B cell (primary cell): ENCODE measurements around the gene PDLIM5. TPM values are rescaled to one million over a fixed set of nuclear protein-coding genes. Genes with fewer than 3 reads are reported as not detected.
"Not testable (repeated sequence)": the region's sequence is repeated elsewhere in the genome, so short reads cannot be mapped to it uniquely, and the experiment has no call there.

Source experiments
- ATAC-seq: fragments of 200-7000 bp; cut with Tn5 transposase; one replicate; pipeline ENCODE4 v1.10.0; 2021; ENCODE audit warnings: low read depth, mild to moderate bottlenecking, moderate number of reproducible peaks, moderate library complexity
- CTCF ChIA-PET: fragments of 350-600 bp; sonication (Branson Sonifier 250); formaldehyde crosslinking; loops from one replicate; lab custom pipeline; 2021; ENCODE audit warnings: antibody characterized with exemption, inconsistent platforms; lab: Charles Lee
- POLR2A ChIA-PET: fragments of 350-600 bp; sonication (Branson Sonifier 250); formaldehyde crosslinking; loops from one replicate; lab custom pipeline; 2021; ENCODE audit warnings: antibody characterized with exemption; lab: Charles Lee
- DNase-seq: peaks from one replicate; pipeline ENCODE4 v3.0.0; 2013
- H2AFZ ChIP-seq: 2 replicates; pipeline ENCODE4 v1.6.1; 2012; ENCODE audit warnings: mild to moderate bottlenecking, low read depth, low read length; ENCODE audit not compliant: insufficient read depth, poor library complexity, severe bottlenecking
- H3K27ac ChIP-seq, 2 donors: 1 replicate in 1 of 2; 2 replicates in 1 of 2; pipeline ENCODE4 v1.5.1; 2012 to 2013; ENCODE audit warnings: low read length in 2 of 2, mild to moderate bottlenecking in 2 of 2, moderate library complexity in 1 of 2
- H3K27me3 ChIP-seq, 4 experiments: fragments of 200-600 bp in 1 of 4; sonication (generic) in 1 of 4; replicated peaks in 1 of 4; 1 replicate in 2 of 4; 2 replicates in 2 of 4; pipeline versions ENCODE4 v1.6.1 to v1.7.0; 2013 to 2016; ENCODE audit warnings: low read length in 3 of 4, mild to moderate bottlenecking in 2 of 4, mixed read lengths in 1 of 4, moderate library complexity in 1 of 4; ENCODE audit not compliant: insufficient read depth in 4 of 4, control insufficient read depth in 3 of 4; ENCODE audit errors: control extremely low read depth in 1 of 4
- H3K36me3 ChIP-seq, 2 experiments: replicated peaks in 1 of 2; 1 replicate in 1 of 2; 2 replicates in 1 of 2; pipeline versions ENCODE4 v1.6.1 to v1.7.1; 2013; ENCODE audit warnings: low read length in 1 of 2; ENCODE audit not compliant: insufficient read depth in 2 of 2, control insufficient read depth in 1 of 2; ENCODE audit errors: control extremely low read depth in 1 of 2, extremely low read depth in 1 of 2
- H3K4me1 ChIP-seq, 2 donors: fragments of 200-600 bp in 1 of 2; sonication (generic) in 1 of 2; 1 replicate in 1 of 2; 2 replicates in 1 of 2; pipeline versions ENCODE4 v1.5.1 to v1.6.1; 2013 to 2017; ENCODE audit warnings: low read length in 2 of 2; ENCODE audit not compliant: control insufficient read depth in 2 of 2, insufficient read depth in 2 of 2
- H3K4me2 ChIP-seq: replicated peaks from 2 replicates; pipeline ENCODE3; 2012; ENCODE audit warnings: mild to moderate bottlenecking, low read depth, low read length; ENCODE audit not compliant: poor library complexity, severe bottlenecking
- H3K4me3 ChIP-seq, 5 experiments: fragments of 200-600 bp in 1 of 5; sonication (generic) in 1 of 5; 1 replicate in 3 of 5; 2 replicates in 2 of 5; pipeline versions ENCODE4 v1.5.1 to v1.7.0; 2011 to 2016; ENCODE audit warnings: low read length in 4 of 5, mild to moderate bottlenecking in 4 of 5, low read depth in 2 of 5, control low read depth in 1 of 5, moderate library complexity in 1 of 5; ENCODE audit not compliant: insufficient read depth in 1 of 5; ENCODE audit errors: control extremely low read depth in 1 of 5, extremely low read depth in 1 of 5
- H3K79me2 ChIP-seq: fragments of 200-600 bp; sonication (generic); one replicate; pipeline ENCODE4 v1.6.0; 2016; ENCODE audit warnings: low read length; ENCODE audit not compliant: control insufficient read depth, insufficient read depth
- H3K9ac ChIP-seq: fragments of 200-600 bp; sonication (generic); 2 replicates; pipeline ENCODE4 v1.6.1; 2017; ENCODE audit warnings: mild to moderate bottlenecking, low read length, moderate library complexity
- H3K9me3 ChIP-seq, 3 donors: one replicate each; pipeline versions ENCODE4 v1.6.1 to v1.7.1; 2013; ENCODE audit warnings: low read length in 2 of 3; ENCODE audit not compliant: control insufficient read depth in 2 of 3, insufficient read depth in 1 of 3; ENCODE audit errors: control extremely low read depth in 1 of 3
- H4K20me1 ChIP-seq: 2 replicates; pipeline ENCODE4 v1.6.0; 2012; ENCODE audit warnings: mild to moderate bottlenecking, low read length; ENCODE audit not compliant: insufficient read depth, control insufficient read depth, poor library complexity, severe bottlenecking
- H3K27ac Mint-ChIP-seq: one replicate; pipeline ENCODE4 v1.8.0; 2021; ENCODE audit warnings: mixed read lengths
- H3K27me3 Mint-ChIP-seq: one replicate; pipeline ENCODE4 v1.8.0; 2021; ENCODE audit warnings: mixed read lengths
- H3K4me1 Mint-ChIP-seq: one replicate; pipeline ENCODE4 v1.8.0; 2021; ENCODE audit warnings: mixed read lengths
- H3K4me3 Mint-ChIP-seq: one replicate; pipeline ENCODE4 v1.8.0; 2021; ENCODE audit warnings: mixed read lengths
- H3K9me3 Mint-ChIP-seq: one replicate; pipeline ENCODE4 v1.8.0; 2022; ENCODE audit warnings: mixed read lengths; ENCODE audit not compliant: insufficient read depth
- EZH2 ChIP-seq: IDR thresholded peaks from 2 replicates; pipeline ENCODE4 v1.6.1; 2012; ENCODE audit warnings: borderline replicate concordance, low read depth, mild to moderate bottlenecking, moderate library complexity, low read length; ENCODE audit not compliant: insufficient read depth, poor library complexity, severe bottlenecking
- WGBS: methylation state at CpG from one replicate; pipeline ENCODE4 v1.1.5; 2013; ENCODE audit warnings: missing lambda C conversion rate; ENCODE audit not compliant: insufficient coverage; 5-methylcytosine and 5-hydroxymethylcytosine counted together
- intact Hi-C: fragments of 100-400 bp; cut with micrococcal nuclease; formaldehyde crosslinking; loops from one replicate; pipeline ENCODE4 v1.10.0; 2022
- polyA plus RNA-seq: library from polyadenylated mRNA; depleted of rRNA; stranded (reverse); fragments of >200 nt; gene quantifications from 2 replicates; pipeline ENCODE4 v1.2.3, GENCODE V29; 2012
- total RNA-seq, 2 donors: library from RNA; stranded (reverse); fragments of 120-200 nt in 1 of 2; gene quantifications; 1 replicate in 1 of 2; 2 replicates in 1 of 2; pipeline versions ENCODE4 v1.2.3 to v1.2.4, GENCODE V29; 2013 to 2022
- TF ChIP-seq, protein P1 (sequence below): fragments of 200-600 bp; IDR thresholded peaks from one replicate; pipeline ENCODE4 v1.8.0; 2022; ENCODE audit warnings: antibody characterized with exemption, mild to moderate bottlenecking

The PDLIM5 gene
- total and polyA plus RNA-seq, 2 donors (not counting 1 experiment from before 2014, with no cell fraction given), result 24.0 to 30.2 TPM

DNA sequence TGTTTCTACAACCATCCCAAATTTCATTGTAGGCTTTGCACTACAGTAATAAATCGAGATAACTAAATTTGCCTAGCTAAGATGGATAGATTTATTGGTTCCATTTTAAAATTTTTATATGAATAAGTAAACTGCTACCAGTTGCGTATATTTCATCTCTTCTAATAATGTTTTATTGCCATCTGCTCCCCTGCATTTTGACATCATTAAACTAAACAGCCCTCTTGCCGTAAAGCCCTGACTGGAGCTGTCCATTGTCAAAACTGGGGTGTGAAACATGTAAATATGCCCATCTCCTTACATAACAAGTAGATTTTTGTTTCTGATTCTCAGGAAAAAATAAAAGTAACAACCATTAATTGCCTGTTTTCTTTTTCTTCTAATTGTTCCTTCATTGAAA is 175.2 kb downstream of the PDLIM5 start:
- Histone ChIP-seq H3K4me2 (no peak overlapping the region), H3K36me3 (no peaks in the 10 kb centered on the region), H3K9ac (no peak overlapping the region), H3K27ac (no peak overlapping the region), H3K4me1 (no peaks in the 10 kb centered on the region), H2AFZ (no peak overlapping the region), H3K4me3 (no peak overlapping the region), H3K79me2 (no peaks in the 10 kb centered on the region), H4K20me1 (no peaks in the 10 kb centered on the region), H3K9me3 (no peaks in the 10 kb centered on the region), H3K27me3 (no peaks in the 10 kb centered on the region)
- Mint-ChIP-seq H3K27me3 (no peaks in the 10 kb centered on the region), H3K4me1 (no peaks in the 10 kb centered on the region), H3K9me3 (no peaks in the 10 kb centered on the region), H3K4me3 (no peak overlapping the region), H3K27ac (no peak overlapping the region)
- no peak for DNase-seq
- no peak for TF ChIP-seq EZH2
- TF ChIP-seq, protein P1, sequence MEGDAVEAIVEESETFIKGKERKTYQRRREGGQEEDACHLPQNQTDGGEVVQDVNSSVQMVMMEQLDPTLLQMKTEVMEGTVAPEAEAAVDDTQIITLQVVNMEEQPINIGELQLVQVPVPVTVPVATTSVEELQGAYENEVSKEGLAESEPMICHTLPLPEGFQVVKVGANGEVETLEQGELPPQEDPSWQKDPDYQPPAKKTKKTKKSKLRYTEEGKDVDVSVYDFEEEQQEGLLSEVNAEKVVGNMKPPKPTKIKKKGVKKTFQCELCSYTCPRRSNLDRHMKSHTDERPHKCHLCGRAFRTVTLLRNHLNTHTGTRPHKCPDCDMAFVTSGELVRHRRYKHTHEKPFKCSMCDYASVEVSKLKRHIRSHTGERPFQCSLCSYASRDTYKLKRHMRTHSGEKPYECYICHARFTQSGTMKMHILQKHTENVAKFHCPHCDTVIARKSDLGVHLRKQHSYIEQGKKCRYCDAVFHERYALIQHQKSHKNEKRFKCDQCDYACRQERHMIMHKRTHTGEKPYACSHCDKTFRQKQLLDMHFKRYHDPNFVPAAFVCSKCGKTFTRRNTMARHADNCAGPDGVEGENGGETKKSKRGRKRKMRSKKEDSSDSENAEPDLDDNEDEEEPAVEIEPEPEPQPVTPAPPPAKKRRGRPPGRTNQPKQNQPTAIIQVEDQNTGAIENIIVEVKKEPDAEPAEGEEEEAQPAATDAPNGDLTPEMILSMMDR, result no peak
- intact Hi-C loops, result no loop called here
- ChIA-PET CTCF (no interaction called here), POLR2A (no interaction called here)
- no peak for ATAC-seq
- WGBS, result no CpG with 5 or more reads among the region's 3 CpGs

DNA sequence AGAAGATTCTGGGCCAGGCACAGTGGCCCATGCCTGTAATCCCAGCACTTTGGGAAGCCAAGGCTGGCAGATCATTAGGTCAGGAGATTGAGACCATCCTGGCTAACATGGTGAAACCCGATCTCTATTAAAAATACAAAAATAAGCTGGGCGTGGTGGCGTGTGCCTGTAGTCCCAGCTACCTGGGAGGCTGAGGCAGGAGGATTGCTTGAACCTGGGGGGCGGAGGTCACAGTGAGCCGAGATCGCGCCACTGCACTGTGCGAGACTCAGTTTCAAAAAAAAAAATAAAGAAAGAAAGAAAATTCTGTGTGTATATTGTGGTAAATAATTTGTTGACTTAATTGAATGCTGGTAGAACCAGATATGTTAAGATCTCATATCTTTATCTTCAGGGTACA is 177.3 kb downstream of the PDLIM5 start:
- H3K4me3 Mint-ChIP-seq, POLR2A ChIA-PET, H3K4me1 Mint-ChIP-seq, H3K27ac Mint-ChIP-seq, H3K79me2 ChIP-seq, H3K9me3 Mint-ChIP-seq, CTCF ChIA-PET, H3K27me3 ChIP-seq, H3K4me2 ChIP-seq, intact Hi-C loops, H3K36me3 ChIP-seq, H3K4me3 ChIP-seq, H3K27me3 Mint-ChIP-seq, DNase-seq, H3K27ac ChIP-seq, H4K20me1 ChIP-seq, H3K4me1 ChIP-seq, ATAC-seq, H3K9ac ChIP-seq, H3K9me3 ChIP-seq, H2AFZ ChIP-seq: not testable (repeated sequence)
- 98% methylated on average over 7 of the region's 8 CpGs for WGBS
